HEK293T (cell line): ENCODE data around the gene RNF144A.

ENCODE experiments used
- CTCF ChIA-PET: fragments of 350-600 bp; formaldehyde crosslinking; extraction: SDS; loops from one replicate; lab custom pipeline; 2021; ENCODE audit warnings: antibody characterized with exemption, inconsistent platforms; lab: Yijun Ruan, JAX
- POLR2A ChIA-PET: fragments of 350-600 bp; formaldehyde crosslinking; extraction: SDS; loops from one replicate; lab custom pipeline; 2020; ENCODE audit warnings: antibody characterized with exemption, inconsistent platforms; lab: Yijun Ruan, JAX
- DNase-seq: peaks from one replicate; pipeline ENCODE4 v3.0.0; 2012; ENCODE audit warnings: mixed read lengths; ENCODE audit errors: extremely low spot score
- ARNT ChIP-seq: fragments of 450-650 bp; IDR thresholded peaks from 2 replicates; pipeline ENCODE4 v1.6.1; 2017; ENCODE audit warnings: mild to moderate bottlenecking
- BHLHE40 ChIP-seq: fragments of 450-650 bp; IDR thresholded peaks from 2 replicates; pipeline ENCODE4 v1.6.1; 2016; ENCODE audit warnings: mild to moderate bottlenecking, moderate library complexity, borderline replicate concordance
- CTBP1 ChIP-seq: fragments of 450-650 bp; IDR thresholded peaks from 2 replicates; pipeline ENCODE4 v1.6.1; 2016; ENCODE audit warnings: borderline replicate concordance
- ELF4 ChIP-seq: fragments of 450-650 bp; IDR thresholded peaks from 2 replicates; pipeline ENCODE4 v1.6.1; 2017; ENCODE audit warnings: antibody characterized with exemption
- FOXA1 ChIP-seq: fragments of 450-650 bp; IDR thresholded peaks from 2 replicates; pipeline ENCODE4 v1.6.1; 2016; ENCODE audit warnings: mild to moderate bottlenecking
- FOXK2 ChIP-seq: fragments of 450-650 bp; IDR thresholded peaks from 2 replicates; pipeline ENCODE4 v1.6.1; 2016; ENCODE audit warnings: mild to moderate bottlenecking
- FOXM1 ChIP-seq: fragments of 450-650 bp; IDR thresholded peaks from 2 replicates; pipeline ENCODE4 v1.6.1; 2017; ENCODE audit warnings: mild to moderate bottlenecking, borderline replicate concordance
- HDGF ChIP-seq: fragments of 450-650 bp; IDR thresholded peaks from 2 replicates; pipeline ENCODE4 v1.6.1; 2017; ENCODE audit warnings: antibody characterized with exemption, borderline replicate concordance
- L3MBTL2 ChIP-seq: fragments of 450-650 bp; conservative IDR thresholded peaks from 2 replicates; pipeline ENCODE4 v1.6.1; 2016; ENCODE audit warnings: mild to moderate bottlenecking
- LEF1 ChIP-seq: fragments of 450-650 bp; IDR thresholded peaks from 2 replicates; pipeline ENCODE4 v1.6.1; 2017; ENCODE audit warnings: mild to moderate bottlenecking, borderline replicate concordance
- NFRKB ChIP-seq: fragments of 450-650 bp; IDR thresholded peaks from 2 replicates; pipeline ENCODE4 v1.6.1; 2016; ENCODE audit warnings: mild to moderate bottlenecking, moderate library complexity
- SP1 ChIP-seq: fragments of 450-650 bp; IDR thresholded peaks from 2 replicates; pipeline ENCODE4 v1.6.1; 2017
- SUZ12 ChIP-seq: fragments of 450-650 bp; IDR thresholded peaks from 2 replicates; pipeline ENCODE4 v1.6.1; 2016; ENCODE audit warnings: mild to moderate bottlenecking
- TARDBP ChIP-seq: fragments of 450-650 bp; IDR thresholded peaks from 2 replicates; pipeline ENCODE4 v1.6.1; 2016
- ZNF384 ChIP-seq: fragments of 450-650 bp; IDR thresholded peaks from 2 replicates; pipeline ENCODE4 v1.6.1; 2016
- TF ChIP-seq, protein P1 (sequence below): fragments of 450-650 bp; IDR thresholded peaks from 2 replicates; pipeline ENCODE4 v1.6.1; 2016

The RNF144A gene

DNA sequence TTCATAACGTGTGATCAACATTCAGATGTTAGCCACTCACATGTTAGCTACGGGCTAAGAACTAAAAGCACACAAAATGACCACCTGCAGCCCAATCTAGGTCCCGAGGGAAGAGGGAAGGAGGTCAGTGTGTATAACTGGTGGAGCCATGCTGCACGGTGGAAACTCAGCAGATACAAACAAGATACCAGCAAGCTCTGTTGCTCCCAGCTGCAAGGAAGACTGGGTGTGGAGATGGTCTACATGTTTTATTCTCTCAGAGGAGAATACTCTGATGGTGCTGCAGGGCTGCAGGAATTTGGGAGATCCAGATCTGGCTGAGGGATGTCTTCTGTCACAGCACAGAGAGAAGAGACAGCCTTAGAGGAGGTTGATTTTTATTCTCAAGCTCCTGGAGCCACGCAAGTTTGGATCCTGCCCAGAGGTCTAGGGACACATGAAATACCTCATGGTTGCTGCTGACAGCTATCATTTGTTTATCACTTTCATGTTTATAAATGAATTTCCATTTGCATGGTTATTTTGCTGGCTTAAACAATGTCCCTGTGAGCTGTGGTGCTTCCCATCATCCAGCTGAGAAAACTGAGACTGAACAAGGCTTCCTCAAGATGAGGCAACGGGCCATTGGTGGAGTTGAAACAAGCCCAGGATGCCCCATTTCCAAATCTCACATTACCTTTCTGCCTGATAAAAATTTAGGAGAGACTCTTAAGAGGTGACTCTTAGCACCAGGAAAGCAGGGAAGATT, 30.9 kb downstream of the RNF144A start:
- ChIA-PET CTCF (no interaction called here), POLR2A (no interaction called here)
- TF ChIP-seq FOXK2, result no peak
- no peak for TF ChIP-seq FOXA1
- no peak for TF ChIP-seq LEF1
- no peak for TF ChIP-seq L3MBTL2
- TF ChIP-seq, protein P1, sequence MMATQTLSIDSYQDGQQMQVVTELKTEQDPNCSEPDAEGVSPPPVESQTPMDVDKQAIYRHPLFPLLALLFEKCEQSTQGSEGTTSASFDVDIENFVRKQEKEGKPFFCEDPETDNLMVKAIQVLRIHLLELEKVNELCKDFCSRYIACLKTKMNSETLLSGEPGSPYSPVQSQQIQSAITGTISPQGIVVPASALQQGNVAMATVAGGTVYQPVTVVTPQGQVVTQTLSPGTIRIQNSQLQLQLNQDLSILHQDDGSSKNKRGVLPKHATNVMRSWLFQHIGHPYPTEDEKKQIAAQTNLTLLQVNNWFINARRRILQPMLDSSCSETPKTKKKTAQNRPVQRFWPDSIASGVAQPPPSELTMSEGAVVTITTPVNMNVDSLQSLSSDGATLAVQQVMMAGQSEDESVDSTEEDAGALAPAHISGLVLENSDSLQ, result no peak
- no peak for TF ChIP-seq ARNT
- no peak for TF ChIP-seq ELF4
- no peak for TF ChIP-seq SUZ12
- no peak for TF ChIP-seq TARDBP
- TF ChIP-seq HDGF, result no peak
- TF ChIP-seq ZNF384, result no peak
- no peak for TF ChIP-seq FOXM1
- TF ChIP-seq CTBP1, result no peak
- no peak for TF ChIP-seq BHLHE40
- no peak for TF ChIP-seq NFRKB
- no peak for TF ChIP-seq SP1
- no peak for DNase-seq

DNA sequence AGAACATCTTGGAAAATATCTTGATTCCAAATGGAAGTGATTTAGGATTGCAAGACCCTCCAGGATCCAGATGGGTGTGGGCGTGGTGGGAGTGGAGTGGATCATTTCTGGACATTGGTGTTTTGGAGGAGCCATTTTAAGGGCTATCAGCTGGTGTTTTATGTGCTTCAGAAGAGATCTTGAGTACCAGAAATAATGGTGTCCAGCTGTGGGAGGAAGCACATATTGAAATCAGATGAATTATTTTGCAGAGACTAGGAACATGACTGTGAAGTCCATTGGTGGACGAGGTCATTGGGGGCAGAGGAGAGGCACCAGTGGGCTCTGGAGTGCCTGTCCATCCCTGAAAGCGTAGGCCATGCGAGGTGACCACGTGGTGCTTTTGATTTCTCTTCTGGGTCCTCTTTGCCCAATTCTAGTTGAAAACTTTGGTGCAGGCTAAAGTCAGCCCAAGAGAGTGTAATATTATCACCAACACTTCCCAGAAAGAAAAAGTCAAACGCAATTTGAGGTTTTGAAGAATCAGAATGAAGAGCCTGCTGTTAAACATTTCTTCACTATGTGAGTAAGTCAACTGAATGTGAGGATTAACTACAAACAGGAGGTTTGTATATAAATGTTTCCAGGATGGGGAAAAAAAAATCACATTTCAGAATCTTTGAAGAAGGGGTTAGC, 31.6 kb downstream of the RNF144A start:
- no peak for TF ChIP-seq BHLHE40
- no peak for TF ChIP-seq SUZ12
- no peak for TF ChIP-seq LEF1
- TF ChIP-seq CTBP1, result no peak
- TF ChIP-seq NFRKB, result no peak
- no peak for TF ChIP-seq FOXM1
- TF ChIP-seq FOXK2, result no peak
- TF ChIP-seq, protein P1, result no peak
- TF ChIP-seq FOXA1, result no peak
- no peak for TF ChIP-seq ZNF384
- TF ChIP-seq ELF4, result no peak
- no peak for TF ChIP-seq L3MBTL2
- no peak for TF ChIP-seq SP1
- no peak for DNase-seq
- ChIA-PET POLR2A (no interaction called here), CTCF (no interaction called here)

DNA sequence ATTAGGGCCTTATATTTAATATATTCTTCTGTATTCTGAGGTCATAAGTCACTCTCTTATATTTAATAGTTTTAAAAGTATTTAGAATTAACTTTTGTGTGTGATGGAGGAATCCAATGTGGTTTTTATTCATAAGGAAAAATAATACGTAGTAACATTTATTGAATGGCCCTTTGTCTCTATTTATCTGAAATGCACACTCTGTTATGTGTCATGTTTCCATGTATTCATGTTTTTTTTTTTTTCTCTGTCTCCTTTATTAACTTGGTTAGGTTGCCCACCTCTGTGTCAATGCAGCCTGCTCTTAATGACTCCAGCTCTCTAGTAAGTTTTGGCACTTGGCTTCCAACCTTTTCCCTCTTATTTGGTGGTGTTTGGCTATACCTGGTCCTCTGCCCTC, 33.8 kb downstream of the RNF144A start:
- DNase-seq, result no peak
- ChIA-PET CTCF (no interaction called here), POLR2A (no interaction called here)
- no peak for TF ChIP-seq HDGF
- no peak for TF ChIP-seq LEF1
- TF ChIP-seq BHLHE40, result no peak
- no peak for TF ChIP-seq CTBP1
- no peak for TF ChIP-seq ZNF384
- TF ChIP-seq FOXM1, result no peak
- TF ChIP-seq ARNT, result no peak
- TF ChIP-seq, protein P1, result no peak
- TF ChIP-seq TARDBP, result no peak
- no peak for TF ChIP-seq FOXA1
- TF ChIP-seq FOXK2, result no peak
- TF ChIP-seq SUZ12, result no peak
- TF ChIP-seq NFRKB, result no peak
- no peak for TF ChIP-seq ELF4
- no peak for TF ChIP-seq SP1
- no peak for TF ChIP-seq L3MBTL2

DNA sequence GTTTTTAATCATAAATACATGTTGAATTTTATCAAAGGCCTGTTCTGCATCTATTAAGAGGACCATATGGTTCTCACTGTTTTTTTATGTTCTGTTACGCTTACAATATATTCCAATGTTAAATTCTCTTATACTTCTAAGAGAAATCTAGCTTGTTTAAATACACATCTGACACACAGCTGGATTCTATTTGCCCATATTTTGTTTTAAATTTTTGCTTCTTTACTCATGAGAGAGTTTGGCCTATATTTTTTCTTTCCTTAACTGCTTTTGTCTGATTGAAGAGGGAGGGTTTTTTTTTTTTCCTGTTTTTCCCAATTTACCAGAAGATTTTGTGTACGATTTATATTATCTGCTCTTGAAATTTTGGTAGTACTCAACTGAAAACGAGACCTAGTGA, 34.9 kb downstream of the RNF144A start:
- TF ChIP-seq NFRKB (no peak), ARNT (no peak), CTBP1 (no peak)
- ChIA-PET POLR2A (no interaction called here), CTCF (no interaction called here)
- no peak for DNase-seq

DNA sequence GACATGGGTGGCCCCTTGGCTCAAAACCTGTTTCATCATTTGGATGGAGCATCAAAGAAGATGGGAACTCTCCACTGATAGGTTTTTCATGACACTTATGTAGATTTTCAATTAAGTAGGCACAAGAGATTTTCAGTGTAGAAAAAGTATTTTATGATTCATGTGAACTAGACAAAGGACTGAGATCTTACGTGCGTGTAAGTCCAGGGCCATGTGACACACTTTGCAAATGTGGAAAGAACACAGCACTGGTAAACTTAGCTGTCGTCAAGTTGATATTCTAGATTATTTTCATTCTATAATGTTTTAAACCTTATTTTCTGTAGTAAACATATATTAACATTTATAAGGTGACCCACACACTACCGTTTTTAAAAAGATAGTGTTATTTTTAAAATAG, 37.4 kb downstream of the RNF144A start:
- ChIA-PET POLR2A (no interaction called here), CTCF (no interaction called here)
- TF ChIP-seq ZNF384 (no peak), LEF1 (no peak), FOXK2 (no peak), FOXA1 (no peak), HDGF (no peak)
- DNase-seq, result no peak
